Measurements from ENCODE around the gene TRIM5.
"Not testable (repeated sequence)": the region's sequence is repeated elsewhere in the genome, so short reads cannot be mapped to it uniquely, and the experiment has no call there.

Gene TRIM5

DNA sequence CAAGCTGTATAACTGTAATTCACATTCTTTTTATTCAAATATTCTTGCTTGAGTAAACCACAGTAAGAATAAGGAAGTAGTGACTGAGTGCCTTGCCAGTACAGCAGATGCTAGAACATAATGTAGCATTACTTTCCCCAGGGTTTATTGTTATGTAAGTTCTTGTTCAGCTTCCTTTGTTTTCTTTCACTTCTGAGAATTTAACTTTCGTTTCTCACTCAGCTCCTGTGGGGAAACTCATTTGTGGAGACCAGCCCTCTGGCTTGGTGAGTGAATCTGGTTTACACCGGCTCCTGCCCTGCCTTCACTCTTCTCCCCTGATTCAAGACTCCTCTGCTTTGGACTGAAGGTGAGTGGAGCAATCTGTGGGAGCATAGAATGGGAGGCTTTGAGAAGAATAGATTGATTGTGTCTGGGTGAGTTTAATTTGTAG, 4.7 kb upstream of the TRIM5 start, which contains the start of gene TRIM22:
Gene TRIM22, plus strand, starts transcription at position 240 of the 433 bp plus-strand sequence. CDS start 6,443 bp downstream, outside the sequence.
- DNase-seq (ENCODE audit: low read depth, low spot score): peak; percentile 82

DNA sequence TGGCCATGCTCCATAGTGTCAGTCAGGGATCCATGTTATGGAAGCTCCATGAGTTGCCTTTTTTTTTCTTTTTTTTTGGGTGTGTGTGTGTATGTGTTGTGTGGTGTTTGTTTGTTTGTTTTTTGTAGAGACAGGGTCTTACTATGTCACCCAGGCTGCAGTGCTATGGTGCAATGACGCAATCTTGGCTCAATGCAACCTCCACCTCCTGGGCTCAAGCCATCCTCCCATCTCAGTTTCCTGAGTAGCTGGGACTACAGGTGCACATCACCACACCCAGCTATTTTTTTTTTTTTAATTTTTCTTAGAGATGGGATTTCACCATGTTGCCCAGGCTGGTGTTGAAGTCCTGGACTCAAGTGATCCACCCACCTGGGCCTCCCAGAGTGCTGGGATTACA, 3.6 kb upstream of the TRIM5 start:
- DNase-seq (ENCODE audit: low read depth, low spot score): no peak

DNA sequence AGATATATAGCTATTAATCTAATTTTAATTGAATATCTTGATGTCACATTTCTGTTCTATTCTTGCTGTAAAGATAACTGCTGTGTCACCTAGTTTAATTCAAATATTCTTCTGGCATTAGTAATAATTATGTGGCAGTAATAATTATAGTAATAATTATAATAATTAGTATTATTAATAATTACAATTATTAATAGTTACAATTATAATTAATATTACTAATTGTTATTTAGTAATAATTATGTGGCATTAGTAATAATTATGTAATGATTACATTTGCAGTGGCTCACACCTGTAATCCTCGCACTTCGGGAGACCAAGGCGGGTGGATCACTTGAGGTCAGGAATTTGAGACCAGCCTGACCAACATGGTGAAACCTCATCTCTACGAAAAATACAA, 1.6 kb upstream of the TRIM5 start:
- DNase-seq (ENCODE audit: low read depth, low spot score): no peak

DNA sequence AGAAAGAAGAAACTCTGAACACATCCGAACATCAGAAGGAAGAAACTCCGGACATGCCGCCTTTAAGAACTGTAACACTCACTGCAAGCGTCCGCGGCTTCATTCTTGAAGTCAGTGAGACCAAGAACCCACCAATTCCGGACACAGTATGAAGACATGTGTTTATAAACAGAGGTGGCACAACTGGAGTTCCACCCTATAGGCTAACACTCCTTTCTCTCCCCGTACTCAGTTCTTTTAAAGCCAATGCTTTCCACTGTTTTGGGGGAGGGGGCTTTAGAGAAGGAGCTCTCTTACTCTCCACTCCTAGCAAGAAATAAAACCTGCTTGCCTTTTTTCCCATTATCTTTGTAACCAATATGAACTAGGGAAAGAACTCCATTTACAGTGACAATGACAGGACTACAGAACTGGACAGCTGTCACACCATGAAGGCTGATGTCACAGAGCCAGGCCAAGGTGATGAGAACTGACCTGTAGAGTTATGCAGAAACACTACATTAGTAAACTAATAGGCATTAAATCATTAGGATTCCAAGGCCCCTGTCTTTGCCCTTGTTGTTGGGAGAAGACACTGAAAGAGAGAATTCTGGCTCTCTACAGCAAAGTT, 733 bp downstream of the TRIM5 start:
- no peak for DNase-seq (ENCODE audit: low read depth, low spot score)

DNA sequence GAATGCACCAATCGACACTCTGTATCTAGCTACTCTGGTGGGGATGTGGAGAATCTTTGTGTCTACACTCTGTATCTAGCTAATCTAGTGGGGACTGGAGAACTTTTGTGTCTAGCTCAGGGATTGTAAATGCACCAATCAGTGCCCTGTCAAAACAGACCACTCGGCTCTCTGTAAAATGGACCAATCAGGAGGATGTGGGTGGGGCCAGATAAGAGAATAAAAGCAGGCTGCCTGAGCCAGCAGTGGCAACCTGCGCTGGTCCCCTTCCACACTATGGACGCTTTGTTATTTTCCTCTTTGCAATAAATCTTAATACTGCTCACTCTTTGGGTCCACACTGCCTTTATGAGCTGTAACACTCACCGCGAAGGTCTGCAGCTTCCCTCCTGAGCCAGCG, 1.3 kb downstream of the TRIM5 start:
- DNase-seq (ENCODE audit: low read depth, low spot score): not testable (repeated sequence)

DNA sequence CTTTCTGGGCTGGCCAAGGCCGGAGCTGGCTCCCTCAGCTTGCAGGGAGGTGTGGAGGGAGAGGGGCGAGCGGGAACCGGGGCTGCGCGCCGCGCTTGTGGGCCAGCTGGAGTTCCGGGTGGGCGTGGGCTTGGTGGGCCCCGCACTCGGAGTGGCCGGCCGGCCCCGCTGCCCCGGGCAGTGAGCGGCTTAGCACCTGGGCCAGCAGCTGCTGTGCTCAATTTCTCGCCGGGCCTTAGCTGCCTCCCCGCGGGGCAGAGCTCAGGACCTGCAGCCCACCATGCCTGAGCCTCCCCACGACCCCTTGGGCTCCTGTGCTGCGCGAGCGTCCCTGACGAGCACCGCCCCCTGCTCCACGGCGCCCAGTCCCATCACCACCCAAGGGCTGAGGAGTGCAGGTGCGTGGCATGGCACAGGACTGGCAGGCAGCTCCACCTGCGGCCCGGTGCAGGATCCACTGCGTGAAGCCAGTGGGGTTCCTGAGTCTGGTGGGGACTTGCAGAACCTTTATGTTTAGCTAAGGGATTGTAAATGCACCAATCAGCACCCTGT, 1.9 kb downstream of the TRIM5 start:
- not testable (repeated sequence) for DNase-seq (ENCODE audit: low read depth, low spot score)

DNA sequence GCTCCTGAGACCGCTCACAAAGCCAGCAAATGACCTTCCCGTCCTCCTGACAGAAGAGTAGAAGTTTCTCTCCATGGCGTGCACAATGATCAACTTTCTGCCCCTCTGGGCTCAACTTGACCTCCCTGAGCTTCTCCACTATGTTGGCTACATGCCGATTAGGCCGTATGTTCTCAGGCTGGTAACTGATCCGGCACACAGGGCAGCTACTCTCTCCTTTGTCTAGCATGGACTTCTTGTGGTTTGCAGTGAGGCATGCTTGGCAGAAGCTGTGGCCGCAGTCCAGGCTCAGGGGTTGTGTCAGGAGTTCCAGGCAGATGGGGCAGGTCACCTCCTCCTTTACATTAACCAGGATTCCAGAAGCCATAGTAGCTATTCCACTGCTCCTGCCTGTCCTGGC, 5.1 kb downstream of the TRIM5 start:
- peak; percentile 66 for DNase-seq (ENCODE audit: low read depth, low spot score)

DNA sequence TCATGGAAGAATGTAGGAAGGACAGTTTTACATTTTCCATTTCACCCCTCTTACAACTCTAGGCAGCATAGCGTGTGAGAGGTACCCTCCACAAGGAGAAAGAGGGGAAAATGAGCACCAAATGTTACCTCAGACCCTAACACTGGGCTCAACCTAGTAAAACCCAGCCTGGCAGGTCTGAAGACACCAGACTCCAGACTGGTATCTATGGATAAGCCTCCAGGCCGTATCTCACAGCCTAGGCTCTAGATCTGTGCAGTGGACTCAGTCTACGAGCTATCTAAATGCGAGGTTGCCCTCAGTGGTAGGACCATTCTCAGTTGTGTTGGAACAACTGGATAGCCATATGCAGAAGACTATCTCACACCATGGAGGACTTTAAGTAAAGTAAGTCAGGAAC, 10.5 kb downstream of the TRIM5 start:
- DNase-seq (ENCODE audit: low read depth, low spot score): no peak

DNA sequence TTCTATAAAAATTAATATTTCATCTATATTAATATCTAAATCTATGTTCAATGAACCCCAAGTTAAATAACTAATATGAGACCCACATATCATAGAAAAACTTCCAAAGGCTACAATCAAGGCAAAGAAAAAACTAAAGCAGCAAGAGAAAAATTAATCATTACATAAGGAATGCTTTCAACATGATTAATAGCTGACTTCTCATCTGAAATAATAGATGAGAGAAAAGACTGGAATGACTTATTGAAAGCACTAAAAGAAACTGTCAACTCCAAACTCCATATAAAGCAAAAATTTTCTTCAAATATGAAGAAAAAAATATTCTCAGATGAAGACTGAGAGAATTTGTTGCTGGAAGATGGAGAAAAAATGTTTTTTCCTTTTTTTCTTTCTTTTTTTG, 13.0 kb downstream of the TRIM5 start:
- DNase-seq (ENCODE audit: low read depth, low spot score): no peak

DNA sequence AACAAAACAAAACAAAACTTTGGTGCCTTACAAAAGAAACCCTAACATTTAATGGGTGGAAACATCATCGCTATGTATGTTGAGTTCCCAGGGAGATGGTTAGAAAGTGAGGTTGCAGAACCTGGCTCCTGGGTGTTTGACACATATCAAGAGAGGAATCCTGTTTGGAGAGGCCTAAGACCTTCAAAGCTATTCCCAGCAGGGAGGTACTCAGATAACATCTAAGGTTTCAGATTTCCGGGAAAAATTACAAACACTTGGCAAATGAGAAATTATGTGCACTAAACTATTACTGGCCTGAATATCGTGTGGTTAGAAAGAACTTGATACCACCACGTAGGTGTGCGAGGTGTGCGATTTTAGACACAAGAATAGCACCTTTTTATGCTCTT, 18.5 kb downstream of the TRIM5 start:
- DNase-seq (ENCODE audit: low read depth, low spot score): peak; percentile 12

DNA sequence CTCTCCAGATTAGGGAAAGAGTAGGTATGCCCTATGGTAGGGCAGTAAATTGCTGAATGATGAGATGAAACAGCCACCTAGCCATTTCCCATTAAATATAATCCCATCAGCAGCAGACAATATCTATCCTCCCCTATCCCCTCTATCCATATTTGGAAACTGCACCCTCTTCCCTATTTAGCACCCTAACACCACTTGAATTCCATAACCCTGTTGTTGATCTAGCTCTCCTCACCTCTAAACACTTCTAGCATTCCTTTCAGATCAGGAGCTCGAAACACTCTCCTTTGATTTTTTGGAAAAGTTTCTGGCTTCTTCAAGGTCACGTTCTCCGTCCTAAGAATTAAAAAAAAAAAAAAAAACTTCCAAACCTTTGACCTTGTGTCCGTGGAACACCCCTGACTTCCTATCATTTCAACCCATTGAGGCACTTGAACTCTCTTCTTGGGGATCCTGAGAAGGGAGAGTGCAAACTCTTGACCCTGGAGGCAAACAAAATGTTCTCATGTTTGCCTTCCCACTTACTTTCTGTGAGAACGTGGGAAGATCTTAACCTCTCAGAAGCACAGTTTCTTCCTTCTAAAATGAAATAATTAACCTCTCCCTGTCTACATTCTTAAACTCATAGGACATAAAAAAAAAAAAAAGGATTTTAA, 19.0 kb downstream of the TRIM5 start:
- DNase-seq (ENCODE audit: low read depth, low spot score): no peak

DNA sequence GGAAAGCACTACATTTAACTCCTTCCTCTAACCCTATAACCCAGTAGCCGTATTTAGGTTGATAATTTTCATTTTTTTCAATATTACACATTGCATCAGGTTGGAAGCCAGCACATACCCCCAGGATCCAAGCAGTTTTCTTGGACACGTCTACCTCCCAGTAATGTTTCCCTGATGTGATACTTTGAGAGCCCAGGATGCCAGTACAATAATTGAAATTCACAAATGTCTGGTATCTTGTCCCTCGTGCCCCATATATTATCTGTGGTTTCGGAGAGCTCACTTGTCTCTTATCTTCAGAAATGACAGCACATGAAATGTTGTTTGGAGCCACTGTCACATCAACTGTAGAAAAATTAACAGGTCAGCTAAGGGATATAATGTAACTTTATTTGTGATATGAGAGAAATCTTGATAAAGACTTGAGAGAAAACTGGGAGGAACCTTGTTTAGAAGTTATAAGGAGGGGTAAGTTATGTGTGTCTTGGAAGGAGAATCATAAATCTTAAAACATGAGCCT, 19.8 kb downstream of the TRIM5 start:
- no peak for DNase-seq (ENCODE audit: low read depth, low spot score)

DNA sequence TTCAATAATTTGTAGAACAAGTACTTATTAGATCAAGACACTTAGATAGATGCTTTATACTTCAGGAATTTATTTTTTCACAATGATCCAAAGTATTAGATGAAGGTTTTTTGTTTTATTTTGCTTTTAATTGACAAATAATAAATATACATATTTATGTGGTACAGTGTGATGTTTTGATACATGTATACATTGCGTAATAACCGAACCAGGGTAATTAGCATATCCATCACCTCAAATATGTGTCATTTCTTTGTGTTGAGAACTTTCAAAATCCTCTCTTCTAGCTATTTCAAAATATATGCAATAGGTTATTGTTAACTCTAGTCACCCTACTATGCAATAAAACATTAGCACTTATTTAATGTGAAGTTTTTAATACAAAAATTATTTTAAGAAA, 21.4 kb downstream of the TRIM5 start:
- DNase-seq (ENCODE audit: low read depth, low spot score): no peak

DNA sequence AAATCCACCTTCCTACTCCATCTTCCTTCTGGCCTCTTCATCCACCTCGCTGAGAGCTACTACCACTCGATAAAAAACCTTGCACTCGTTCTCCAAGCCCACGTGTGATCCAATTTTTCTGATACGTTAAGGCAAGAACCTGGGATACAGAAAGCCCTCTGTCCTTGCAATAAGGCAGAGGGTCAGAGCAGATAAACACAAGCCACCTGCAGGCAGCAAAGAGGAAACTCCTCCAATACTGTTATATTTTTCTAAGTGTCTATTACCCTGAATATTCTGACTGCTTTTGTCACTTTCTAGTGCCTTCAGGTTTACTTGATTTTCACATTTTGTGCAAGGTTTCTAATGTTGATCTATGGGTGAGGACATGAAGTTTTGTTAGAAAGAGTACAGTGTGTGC, 26.6 kb downstream of the TRIM5 start:
- DNase-seq (ENCODE audit: low read depth, low spot score): no peak

DNA sequence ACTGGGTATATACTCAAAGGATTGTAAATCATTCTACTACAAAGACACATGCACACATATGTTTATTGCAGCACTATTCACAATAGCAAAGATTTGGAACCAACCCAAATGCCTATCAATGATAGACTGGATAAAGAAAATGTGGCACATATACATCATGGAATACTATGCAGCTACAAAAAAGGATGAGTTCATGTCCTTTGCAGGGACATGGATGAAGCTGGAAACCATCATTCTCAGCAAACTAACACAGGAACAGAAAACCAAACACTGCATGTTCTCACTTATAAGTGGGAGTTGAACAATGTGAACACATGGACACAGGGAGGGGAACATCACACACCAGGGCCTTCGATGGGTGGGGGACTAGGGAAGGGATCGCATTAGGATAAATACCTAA, 27.9 kb downstream of the TRIM5 start:
- DNase-seq (ENCODE audit: low read depth, low spot score): not testable (repeated sequence)

DNA sequence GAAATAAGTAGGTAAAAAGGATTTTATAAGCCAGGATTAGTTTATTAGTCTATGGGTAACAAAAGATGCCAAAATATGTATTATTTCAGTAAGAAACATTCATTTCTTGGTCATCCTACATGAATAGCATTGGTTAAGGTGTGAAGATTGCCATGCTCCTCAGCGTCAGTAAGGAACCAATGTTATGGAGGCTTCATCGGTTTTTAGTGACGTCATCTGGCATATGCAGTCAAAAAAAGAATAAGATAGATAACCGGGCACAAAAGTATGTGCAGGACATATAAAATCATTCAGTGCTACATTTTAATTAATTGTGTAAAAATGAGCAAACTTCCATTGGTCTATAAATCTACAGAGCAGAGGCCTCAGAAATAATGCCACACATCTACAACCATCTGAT, 29.4 kb downstream of the TRIM5 start:
- no peak for DNase-seq (ENCODE audit: low read depth, low spot score)

DNA sequence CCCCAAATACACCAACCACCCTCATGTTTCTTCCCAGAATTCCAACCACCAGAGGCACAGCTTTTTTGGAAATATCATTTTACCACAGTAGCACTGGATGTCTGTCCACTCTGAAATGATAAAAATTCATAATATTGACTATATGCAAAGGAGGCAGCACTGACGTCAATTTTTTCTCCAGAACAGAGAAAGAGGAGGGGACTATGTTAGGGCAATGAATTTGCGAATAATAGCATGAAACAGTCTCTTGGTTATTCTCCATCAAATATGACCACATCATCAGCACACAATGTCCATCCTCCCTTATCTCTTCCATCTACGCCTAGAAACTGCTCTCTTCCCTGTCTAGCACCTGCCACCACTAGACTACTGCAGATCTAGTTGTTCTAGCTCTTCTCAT, 38.7 kb downstream of the TRIM5 start:
- no peak for DNase-seq (ENCODE audit: low read depth, low spot score)

DNA sequence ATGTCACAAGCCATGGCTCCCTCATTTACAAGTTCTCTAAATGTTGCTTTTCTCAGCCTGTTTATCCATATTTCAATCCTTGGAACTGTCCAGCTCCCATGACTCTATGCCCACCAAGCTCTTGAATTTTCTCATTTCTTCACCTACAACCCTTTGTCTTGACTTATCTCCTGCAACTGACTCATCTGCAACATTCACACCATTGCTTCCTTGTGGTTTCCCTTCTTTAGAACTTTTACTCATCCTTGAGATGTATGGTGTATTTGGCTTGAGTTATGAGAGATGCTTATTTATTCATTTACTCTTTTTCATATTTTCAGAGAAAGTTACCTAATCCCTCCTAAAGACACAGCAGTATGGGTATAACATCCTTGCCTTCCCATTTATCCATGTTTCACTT, 41.3 kb downstream of the TRIM5 start:
- no peak for DNase-seq (ENCODE audit: low read depth, low spot score)

DNA sequence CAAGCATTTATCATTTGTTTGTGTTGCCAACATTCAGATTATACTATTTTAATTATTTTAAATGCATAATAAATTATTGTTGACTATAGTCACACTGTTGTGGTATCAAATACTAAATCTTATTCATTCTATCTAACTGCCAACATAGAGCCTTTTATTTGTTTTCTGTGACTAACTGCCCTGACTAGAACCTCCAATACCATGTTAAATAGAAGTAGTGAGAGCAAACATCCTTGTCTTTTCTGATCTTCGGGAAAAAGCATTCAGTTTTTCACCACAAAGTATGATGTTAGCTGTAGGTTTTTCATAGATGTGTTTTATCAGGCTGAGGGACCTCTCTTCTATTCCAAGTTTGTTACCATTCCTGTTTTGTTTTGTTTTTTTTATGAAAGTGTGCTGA, 44.9 kb downstream of the TRIM5 start:
- no peak for DNase-seq (ENCODE audit: low read depth, low spot score)

DNA sequence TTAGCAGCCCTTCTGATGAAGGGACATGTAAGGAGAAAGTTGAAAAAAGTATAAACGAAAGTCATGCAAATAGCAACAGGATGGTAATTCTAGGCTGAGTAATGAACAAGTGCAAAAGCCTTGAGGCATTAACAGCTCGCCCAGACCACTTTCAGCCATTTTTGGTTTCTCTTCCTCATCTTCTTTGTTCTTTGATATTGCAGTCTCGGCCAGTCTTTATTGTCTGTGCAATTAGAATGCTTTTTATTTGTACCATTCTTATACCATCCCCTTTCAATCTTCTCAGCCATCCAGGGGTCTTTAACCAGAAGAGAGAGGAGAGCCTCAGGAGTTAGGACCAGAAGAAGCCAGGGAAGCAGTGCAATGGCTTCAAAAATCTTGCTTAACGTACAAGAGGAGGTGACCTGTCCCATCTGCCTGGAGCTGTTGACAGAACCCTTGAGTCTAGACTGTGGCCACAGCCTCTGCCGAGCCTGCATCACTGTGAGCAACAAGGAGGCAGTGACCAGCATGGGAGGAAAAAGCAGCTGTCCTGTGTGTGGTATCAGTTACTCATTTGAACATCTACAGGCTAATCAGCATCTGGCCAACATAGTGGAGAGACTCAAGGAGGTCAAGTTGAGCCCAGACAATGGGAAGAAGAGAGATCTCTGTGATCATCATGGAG, 52.8 kb downstream of the TRIM5 start:
- DNase-seq (ENCODE audit: low read depth, low spot score): no peak

DNA sequence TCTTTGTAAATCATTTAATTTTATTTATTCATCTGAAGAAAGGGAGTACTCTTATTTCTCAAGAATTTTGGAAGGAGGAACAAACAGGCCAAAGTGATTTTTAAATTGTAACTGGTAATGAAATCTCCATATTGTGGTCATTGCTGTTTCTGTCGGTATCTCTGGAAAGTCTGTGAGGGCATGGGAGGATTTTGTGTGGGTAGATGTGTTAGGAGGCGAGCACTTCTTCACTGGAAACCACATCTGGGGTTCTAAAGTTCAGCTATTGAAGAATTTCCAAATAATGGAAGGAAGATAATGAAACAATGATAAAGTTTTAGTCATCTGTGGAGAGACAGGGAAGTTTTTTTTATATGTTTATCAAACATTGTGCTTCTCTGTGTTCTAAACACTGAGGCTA, 53.5 kb downstream of the TRIM5 start:
- DNase-seq (ENCODE audit: low read depth, low spot score): no peak

DNA sequence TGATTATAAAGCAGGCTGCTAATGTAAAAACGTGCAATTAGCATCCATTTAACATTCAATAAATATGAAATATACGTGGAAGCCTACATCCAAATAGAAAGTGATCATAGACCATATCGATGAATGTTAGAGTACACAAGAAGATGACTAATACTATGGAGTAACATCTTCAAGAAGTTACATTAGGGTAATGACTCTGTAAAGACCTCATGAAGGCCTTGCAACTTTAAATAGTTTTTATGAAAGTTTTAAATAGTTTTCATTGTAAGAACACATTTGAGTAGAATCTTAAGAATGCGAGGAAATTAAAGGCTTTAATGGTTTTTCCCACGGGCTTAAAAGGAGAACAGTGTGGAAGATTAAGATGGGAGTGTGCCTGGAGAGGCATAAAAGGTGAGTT, 58.7 kb downstream of the TRIM5 start:
- no peak for DNase-seq (ENCODE audit: low read depth, low spot score)

DNA sequence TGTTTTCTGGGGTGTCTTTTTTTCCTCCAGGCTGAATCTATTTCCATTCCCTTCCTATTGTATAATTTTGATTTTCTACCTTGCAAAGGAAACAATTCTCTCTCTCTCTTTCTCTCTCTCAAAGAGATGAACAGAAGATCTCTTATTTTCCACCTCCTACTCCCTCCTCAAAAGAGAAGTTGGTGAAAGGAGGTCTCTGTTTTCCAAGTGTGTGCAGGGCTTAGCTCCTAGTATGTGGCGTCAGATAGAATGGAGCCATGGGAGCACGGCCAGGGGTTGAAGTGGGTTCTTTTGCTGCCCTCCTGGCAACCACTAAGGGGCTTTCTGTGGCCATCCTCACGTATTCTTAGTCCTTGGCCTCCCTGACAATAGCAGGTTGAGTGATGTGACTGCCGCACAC, 59.6 kb downstream of the TRIM5 start:
- DNase-seq (ENCODE audit: low read depth, low spot score): no peak

Data from astrocyte of the hippocampus (primary cell).